ENCODE measurements around the gene CELA3B.
"Not testable (repeated sequence)": the region's sequence is repeated elsewhere in the genome, so short reads cannot be mapped to it uniquely, and the experiment has no call there.

The CELA3B gene

DNA sequence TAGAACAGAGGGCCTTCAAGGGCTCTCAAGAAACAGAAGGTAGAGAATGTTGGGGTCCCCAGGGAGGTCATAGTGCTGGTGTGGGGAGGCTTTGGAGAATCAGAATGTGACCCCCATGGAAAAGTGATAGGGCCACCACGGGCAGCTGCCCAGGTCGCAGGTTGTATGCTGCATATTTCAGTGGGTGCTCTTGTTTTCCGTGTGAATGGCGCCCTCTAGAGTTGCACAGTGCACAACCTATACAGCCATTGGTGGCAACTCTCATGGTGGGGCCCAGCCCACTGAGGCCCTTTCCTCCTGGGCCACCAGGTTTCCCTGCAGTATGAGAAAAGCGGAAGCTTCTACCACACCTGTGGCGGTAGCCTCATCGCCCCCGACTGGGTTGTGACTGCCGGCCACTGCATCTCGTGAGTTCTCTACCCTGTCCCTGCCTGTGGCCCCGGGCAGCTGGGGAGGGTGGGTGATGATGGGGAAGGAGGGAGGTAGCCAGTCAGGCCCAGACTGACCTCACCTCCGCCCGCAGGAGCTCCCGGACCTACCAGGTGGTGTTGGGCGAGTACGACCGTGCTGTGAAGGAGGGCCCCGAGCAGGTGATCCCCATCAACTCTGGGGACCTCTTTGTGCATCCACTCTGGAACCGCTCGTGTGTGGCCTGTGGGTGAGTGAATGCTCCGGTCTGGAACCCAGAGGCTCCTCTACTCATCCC lies 3.8 kb downstream of the CELA3B start:
- not testable (repeated sequence) for DNase-seq

DNA sequence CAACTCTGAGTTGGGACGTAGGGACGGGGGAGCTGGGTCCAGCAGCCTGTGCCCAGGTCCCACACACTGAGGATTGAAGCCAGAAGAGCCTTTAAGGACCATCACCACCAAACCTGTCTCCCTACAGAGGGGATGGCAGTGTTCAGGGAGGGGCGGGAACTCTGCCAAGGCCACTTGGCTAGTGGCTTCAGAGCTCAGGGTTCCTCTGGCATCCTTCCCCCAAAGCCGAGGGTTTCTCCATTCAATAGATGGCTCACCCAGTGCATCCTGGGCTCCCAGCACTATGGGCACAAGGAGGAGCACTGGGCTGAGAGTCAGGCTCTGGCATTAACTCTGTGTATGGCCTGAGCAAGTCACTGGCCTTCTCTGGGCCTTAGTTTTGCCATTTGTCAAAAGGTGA lies 4.4 kb downstream of the CELA3B start:
- not testable (repeated sequence) for DNase-seq

DNA sequence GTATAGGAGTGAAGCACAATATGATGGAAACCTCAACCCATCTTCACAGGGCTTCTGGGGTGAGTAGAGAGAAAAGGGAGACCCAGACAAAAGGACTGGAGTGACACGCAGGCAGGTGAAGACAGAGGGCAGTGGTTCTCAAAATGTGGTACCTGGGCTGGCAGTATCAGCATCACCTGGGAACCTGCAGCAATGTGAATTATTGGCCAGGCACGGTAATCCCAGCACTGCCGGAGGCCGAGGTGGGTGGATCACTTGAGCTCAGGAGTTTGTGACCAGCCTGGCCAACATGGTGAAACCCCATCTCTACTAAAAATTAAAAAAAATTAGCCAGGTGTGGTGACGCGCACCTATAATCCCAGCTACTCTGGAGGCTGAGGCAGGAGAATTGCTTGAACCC lies 5.3 kb downstream of the CELA3B start:
- DNase-seq, result not testable (repeated sequence)

DNA sequence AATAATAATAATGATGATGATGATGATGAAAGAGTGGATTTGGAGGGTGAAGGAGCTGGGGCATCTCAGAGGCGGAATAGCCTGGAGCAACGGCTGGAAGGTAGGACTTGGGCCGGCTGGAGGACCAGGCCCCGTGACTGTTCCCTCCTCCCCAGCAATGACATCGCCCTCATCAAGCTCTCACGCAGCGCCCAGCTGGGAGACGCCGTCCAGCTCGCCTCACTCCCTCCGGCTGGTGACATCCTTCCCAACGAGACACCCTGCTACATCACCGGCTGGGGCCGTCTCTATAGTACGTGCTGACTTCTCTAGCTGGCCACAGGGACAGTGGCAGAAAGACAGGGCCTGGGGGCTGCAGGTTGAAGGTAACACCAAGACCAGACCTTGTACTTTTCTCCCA lies 6.7 kb downstream of the CELA3B start:
- DNase-seq, result not testable (repeated sequence)

DNA sequence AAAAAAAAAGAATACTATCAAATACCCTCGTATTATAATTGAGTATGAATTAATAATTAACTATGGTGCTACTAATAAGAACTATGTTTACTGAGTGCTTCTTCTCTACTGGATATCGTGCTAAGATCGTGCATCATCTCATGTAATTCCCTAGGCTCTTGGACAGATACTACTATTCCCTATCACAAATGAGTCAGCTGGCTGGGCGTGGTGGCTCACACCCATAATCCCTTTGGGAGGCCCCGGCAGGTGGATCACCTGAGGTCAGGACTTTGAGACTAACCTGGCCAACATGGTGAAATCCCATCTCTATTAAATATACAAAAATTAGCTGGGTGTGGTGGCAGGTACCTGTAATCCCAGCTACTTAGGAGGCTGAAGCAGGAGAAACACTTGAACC lies 9.1 kb downstream of the CELA3B start:
- DNase-seq, result not testable (repeated sequence)

DNA sequence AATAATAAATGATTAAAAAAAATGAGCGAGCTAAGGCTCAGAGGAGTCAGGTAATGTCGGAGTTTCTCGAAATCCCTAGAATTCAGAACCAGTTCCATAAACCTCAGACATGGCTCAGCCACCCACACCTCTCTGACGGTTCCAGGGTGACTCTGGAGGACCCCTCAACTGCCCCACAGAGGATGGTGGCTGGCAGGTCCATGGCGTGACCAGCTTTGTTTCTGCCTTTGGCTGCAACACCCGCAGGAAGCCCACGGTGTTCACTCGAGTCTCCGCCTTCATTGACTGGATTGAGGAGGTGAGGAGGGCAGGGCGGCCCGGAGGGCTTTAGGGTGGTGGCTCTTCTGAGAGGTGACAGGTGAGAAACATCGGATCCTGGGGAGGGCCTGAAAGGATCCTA lies 9.6 kb downstream of the CELA3B start:
- DNase-seq, result not testable (repeated sequence)

DNA sequence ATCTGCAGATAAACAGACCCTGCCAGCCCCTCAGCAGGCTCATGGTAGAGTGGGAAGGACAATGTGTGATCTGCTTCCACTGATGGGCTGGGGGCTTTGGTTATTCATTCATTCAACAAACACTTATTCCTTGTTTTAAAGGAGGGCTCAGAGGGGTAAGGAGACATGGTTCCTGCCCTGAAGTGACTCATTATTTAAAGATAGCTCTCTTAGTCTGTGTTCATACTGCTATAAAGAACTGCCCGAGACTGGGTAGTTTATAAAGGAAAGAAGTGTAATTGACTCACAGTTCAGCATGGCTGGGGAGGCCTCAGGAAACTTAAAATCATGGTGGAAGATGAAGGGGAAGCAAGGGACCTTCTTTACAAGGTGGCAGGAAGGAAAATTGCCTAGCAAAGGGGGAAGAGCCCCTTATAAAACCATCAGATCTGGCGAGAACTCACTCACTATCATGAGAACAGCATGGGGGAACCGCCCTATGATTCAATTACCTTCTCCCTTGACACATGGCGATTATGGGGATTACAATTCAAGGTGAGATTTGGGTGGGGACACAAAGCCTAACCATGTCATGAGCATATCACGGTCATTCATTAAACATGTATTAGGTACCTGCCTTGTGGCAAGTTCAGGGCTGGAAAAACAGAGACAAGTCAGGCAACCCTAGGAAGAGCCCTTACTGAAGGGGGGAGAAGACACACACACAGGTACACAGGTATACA lies 13.0 kb downstream of the CELA3B start:
- DNase-seq, result not testable (repeated sequence)

DNA sequence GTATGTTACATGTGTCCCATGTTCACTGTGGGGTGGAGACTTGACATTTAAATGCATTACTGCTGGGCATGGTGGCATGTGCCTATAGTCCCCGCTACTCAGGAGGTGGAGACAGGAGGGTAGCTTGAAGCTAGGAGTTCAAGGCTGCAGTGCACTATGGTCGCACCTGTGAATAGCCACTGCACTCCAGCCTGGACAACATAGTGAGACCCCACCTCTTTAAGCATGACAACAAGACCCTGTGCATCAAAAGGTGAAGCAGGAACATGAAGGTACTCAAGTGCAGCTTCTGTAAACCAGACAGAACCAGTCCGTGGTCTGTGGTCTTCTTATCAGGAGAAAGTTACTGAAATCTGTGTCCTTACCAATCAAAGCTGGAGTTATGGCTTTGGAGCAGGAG lies 15.4 kb downstream of the CELA3B start:
- not testable (repeated sequence) for DNase-seq

DNA sequence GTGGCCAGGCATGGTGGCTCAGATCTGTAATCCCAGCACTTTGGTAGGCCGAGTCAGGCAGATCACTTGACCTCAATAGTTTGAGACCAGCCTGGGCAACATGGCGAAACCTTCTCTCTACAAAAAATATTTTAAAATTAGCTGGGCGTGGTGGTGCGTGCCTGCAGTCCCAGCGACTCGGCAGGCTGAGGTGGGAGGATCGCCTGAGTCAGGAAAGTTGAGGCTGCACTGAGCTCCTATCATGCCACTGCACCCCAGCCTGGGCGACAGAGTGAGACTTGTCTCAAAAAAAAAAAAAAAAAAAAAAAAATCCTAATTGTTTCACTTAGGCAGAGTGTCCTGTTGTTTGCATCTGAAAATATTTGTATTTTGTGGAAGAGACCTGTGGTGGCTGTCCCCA lies 17.9 kb downstream of the CELA3B start:
- not testable (repeated sequence) for DNase-seq

DNA sequence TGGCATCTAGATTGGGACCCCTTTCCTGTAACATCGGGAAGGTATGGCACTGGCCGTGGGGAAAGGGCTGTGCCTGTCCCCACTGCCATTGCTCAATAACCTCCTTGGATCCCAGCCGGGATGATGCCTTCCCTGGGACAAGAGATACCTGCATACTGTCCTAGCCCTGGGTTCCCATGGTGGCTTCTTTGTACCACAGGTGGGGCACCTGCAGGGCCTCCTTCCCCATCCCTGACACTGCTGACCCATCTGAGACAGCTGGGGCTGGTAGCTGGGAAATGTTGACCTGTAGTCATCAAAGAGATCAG lies 19.8 kb downstream of the CELA3B start:
- not testable (repeated sequence) for DNase-seq

DNA sequence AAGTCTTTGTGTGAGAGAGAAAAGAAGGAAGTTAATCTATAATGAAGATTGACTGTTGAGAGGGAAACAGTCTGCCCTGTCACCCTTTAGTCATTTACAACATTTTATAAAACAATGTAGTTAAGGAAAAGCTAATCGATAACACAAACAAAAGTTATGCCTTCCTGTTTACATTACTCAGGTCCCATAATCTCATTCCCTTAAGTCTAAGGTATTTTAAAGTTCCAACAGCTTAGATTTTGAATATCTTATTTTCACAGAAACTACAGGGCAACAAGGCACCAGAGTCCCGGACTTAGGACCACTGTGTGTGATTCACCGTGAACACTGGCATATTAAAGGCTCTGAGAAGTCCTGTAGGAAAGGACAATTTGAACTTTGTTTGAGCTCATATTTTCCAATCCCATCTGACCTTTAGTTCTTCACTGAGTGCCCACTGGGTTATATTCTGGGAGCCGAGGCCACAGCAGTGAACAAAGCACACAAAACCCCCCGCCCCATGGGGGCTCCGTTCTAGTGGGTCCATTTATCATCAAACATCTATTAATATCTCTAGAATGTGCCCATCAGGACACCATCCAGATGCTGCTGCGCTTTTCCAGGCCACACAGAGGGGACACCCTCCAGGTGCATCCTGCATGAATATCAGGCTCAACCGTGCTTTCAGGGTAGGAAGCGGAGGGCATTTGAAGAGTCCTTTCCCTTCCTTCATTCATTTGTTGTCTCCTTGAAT lies 21.2 kb downstream of the CELA3B start:
- DNase-seq, result not testable (repeated sequence)

DNA sequence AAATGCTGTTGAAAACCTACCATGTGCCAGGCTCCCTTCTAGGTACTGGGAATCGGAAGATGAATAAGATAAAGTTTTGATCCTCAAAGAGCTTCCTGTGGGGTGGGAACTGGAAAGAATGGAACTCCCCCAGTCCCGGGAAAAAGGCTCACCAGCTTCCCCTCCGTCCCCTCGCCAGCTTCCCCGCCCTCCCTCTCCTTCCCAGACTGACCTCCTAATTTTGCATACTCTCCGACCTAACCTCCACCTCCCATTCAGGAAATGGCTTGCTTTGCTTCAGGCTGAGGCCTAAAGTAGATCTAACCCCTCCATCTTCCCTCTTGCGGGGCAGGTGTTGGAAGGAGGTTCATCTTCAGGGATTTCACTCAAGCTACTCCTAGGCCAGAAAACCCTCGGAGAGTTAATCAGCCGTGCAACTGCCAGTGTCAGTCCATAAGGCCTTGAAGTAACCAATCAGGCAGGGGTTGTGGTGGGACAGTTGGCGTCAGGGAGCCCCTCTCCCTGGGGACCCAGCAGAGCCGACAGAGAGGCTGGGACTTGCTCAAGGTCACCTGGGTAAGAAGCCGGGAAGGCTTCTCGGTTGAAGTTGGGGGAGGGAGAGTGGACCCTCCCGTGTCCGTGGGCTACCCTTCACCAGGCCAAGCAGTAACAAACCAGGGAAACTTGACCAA lies 21.9 kb downstream of the CELA3B start:
- not testable (repeated sequence) for DNase-seq

DNA sequence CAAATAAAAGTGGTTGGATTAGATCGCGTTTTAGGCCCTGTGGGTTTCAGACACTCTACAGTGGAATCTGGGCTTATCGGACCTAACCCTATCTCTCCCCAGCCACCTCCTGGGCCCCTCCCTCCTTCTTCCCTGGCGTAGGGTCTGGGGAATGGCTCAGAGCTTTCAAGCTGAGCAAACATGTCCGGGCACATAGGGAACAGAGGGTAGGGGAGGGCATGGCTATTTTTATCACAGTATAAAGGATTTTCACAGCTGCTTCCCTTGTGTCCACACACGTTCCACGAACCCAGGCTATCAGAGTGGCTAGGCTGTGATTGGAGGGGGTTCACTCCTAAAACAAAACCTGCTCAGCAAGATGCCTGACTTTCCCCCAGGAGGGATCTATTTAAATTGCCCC lies 22.8 kb downstream of the CELA3B start:
- not testable (repeated sequence) for DNase-seq

DNA sequence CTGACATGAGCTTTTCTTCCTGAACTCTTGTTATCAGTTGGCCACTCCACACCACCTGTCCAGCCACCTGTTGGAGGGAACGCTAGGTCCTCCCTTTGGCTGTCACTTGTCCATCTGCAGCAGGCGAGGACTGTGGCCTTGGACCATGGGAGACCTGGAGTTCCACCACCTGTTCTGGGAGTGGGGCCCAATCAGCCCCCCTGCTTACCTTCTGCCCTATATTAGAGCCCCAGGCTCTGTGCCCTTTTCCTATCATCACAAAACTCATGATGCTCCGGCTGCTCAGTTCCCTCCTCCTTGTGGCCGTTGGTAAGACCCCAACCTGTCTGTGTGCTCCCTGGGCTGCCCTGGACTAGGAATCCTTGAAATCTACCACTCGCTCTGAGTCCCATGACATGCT lies 24.6 kb downstream of the CELA3B start, which contains the start of gene CELA3A:
CELA3A (plus strand) TSS at position 249 of the 400 bp plus-strand sequence; CDS start at position 267, 18 bp downstream.
- DNase-seq, result no peak

DNA sequence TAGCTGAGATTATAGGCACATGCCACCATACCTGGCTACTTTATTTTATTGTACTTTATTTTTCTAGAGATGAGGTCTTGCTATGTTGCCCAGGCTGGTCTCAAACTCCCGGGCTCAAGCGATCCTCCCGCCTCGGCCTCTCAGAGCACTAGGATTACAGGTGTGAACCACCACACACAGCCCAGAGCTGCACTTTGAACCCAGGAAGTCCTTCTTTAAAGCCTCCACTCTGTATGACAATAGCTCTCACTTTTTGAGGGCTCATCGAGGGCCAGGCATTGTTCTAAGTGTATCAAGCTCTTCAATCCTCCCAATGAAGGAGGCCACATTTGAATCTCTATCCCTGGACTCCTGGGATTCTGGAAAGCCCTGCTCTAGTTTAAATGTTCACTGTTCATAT lies 25.6 kb downstream of the CELA3B start:
- DNase-seq, result not testable (repeated sequence)

DNA sequence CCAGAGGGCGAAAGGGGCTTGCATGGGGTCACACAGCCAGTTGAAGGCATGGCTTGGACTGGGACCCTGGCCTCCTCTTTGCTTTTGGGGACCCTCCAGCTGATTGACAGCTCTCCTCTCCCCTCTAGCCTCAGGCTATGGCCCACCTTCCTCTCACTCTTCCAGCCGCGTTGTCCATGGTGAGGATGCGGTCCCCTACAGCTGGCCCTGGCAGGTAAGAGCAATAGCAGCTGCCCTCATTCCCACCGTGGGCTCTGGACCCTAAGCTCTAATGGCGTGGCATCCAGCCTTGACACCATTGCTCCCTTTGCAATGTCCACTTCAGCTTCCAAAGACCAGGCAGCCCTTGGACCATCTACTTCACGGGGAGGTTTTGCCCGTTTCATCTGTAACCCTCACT lies 26.1 kb downstream of the CELA3B start:
- DNase-seq, result not testable (repeated sequence)

DNA sequence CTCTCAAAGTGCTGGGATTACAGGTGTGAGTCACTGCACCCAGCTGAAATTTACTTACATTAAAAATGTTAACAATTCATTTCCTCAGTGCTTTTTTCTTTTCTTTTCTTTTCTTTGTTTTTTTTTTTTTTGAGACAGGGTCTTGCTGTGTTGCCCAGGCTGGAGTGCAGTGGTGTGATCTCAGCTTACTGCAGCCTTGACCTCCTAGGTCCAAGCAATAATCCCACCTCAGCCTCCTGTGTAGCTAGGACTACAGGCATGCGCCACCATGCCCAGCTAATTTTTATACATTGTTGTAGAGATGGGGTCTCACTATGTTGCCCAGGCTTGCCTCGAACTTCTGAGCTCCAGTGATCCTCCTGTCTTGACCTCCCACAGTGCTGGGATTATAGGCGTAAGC lies 27.1 kb downstream of the CELA3B start:
- not testable (repeated sequence) for DNase-seq

DNA sequence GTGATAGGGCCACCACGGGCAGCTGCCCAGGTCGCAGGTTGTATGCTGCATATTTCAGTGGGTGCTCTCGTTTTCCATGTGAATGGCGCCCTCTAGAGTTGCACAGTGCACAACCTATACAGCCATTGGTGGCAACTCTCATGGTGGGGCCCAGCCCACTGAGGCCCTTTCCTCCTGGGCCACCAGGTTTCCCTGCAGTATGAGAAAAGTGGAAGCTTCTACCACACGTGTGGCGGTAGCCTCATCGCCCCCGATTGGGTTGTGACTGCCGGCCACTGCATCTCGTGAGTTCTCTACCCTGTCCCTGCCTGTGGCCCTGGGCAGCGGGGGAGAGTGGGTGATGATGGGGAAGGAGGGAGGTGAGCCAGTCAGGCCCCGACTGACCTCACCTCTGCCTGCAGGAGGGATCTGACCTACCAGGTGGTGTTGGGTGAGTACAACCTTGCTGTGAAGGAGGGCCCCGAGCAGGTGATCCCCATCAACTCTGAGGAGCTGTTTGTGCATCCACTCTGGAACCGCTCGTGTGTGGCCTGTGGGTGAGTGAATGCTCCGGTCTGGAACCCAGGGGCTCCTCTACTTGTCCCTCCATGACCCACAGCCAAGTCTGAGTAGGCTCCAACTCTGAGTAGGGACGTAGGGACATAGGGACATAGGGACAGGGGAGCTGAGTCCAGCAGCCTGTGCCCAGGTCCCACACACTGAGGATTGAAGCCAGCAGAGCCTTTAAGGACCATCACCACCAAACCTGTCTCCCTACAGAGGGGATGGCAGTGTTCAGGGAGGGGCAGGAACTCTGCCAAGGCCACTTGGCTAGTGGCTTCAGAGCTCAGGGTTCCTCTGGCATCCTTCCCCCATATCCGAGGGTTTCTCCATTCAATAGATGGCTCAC lies 28.7 kb downstream of the CELA3B start:
- peak; percentile 37 for DNase-seq

DNA sequence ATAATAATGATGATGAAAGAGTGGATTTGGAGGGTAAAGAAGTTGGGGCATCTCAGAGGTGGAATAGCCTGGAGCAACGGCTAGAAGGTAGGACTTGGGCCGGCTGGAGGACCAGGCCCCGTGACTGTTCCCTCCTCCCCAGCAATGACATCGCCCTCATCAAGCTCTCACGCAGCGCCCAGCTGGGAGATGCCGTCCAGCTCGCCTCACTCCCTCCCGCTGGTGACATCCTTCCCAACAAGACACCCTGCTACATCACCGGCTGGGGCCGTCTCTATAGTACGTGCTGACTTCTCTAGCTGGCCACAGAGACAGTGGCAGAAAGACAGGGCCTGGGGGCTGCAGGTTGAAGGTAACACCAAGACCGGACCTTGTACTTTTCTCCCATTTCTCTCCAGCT lies 29.9 kb downstream of the CELA3B start:
- DNase-seq, result not testable (repeated sequence)

DNA sequence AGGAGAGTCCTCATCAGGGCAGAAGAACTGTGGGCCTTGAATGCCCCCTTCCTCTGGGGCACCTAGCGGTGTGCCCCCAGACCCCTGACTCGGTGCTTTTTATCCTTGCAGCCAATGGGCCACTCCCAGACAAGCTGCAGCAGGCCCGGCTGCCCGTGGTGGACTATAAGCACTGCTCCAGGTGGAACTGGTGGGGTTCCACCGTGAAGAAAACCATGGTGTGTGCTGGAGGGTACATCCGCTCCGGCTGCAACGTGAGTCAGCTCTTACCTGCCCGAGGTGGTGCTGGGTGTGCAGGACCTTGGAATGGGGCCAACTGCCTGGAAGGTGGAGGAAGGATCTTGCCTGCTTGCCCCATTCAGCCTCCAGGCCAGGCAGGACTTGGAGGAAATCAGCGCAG lies 30.4 kb downstream of the CELA3B start:
- not testable (repeated sequence) for DNase-seq

DNA sequence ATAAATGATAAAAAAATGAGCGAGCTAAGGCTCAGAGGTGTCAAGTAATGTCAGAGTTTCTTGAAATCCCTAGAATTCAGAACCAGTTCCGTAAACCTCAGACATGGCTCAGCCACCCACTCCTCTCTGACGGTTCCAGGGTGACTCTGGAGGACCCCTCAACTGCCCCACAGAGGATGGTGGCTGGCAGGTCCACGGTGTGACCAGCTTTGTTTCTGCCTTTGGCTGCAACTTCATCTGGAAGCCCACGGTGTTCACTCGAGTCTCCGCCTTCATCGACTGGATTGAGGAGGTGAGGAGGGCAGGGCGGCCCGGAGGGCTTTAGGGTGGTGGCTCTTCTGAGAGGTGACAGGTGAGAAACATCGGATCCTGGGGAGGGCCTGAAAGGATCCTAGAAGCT lies 32.7 kb downstream of the CELA3B start:
- not testable (repeated sequence) for DNase-seq

DNA sequence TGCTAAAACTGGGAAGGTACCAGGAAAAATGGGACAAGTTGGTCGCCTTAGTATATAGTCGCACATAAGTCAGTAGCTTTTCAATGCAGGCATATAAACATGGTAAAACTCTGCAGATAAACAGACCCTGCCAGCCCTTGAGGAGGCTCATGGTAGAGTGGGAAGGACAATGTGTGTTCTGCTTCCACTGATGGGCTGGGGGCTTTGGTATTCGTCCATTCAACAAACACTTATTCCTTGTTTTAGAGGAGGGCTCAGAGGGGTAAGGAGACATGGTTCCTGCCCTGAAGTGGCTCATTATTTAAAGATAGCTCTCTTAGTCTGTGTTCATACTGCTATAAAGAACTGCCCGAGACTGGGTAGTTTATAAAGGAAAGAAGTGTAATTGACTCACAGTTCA lies 35.9 kb downstream of the CELA3B start:
- DNase-seq, result not testable (repeated sequence)
